ENCODE data around the gene CCDC158.
"Not testable (repeated sequence)": the region's sequence is repeated elsewhere in the genome, so short reads cannot be mapped to it uniquely, and the experiment has no call there.

CCDC158 gene

DNA sequence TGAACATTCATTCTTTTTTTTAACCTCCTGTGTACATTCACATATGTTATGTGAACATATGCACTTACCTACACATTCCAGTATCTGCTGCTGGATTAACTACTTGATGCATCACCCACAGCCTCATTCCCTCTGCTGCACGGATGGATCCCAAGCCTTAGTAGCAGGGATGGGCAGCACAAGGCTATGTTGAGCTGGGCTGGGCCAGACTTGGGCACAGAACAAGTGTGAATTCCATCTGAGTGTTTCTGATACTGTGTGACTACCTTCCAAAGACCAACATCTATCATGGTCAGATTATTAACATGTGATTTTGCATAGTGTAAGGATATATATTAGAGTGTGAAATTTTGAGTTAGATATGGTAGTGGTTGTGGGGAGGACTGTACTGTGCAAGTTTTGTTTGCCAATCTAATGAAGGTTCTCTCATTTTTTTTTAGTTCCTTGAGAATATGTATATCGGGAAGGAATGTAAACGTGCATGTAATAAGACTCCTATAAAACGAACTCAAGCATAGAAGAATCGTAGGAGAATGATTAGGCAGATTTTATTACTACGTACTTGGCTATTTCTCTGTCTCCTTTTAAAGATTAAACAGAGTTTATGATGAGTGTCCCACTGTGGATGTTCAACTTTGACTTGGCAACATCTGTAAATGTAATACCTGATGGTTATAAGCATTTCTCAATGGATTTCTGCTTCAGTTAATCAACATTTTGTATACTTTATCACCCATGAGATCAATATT, 137.8 kb downstream of the CCDC158 start:
- no peak for DNase-seq (ENCODE audit: low read depth)
- TF ChIP-seq, protein P1, sequence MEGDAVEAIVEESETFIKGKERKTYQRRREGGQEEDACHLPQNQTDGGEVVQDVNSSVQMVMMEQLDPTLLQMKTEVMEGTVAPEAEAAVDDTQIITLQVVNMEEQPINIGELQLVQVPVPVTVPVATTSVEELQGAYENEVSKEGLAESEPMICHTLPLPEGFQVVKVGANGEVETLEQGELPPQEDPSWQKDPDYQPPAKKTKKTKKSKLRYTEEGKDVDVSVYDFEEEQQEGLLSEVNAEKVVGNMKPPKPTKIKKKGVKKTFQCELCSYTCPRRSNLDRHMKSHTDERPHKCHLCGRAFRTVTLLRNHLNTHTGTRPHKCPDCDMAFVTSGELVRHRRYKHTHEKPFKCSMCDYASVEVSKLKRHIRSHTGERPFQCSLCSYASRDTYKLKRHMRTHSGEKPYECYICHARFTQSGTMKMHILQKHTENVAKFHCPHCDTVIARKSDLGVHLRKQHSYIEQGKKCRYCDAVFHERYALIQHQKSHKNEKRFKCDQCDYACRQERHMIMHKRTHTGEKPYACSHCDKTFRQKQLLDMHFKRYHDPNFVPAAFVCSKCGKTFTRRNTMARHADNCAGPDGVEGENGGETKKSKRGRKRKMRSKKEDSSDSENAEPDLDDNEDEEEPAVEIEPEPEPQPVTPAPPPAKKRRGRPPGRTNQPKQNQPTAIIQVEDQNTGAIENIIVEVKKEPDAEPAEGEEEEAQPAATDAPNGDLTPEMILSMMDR (conservative IDR thresholded peaks at IDR 0.05; ENCODE audit: low read length), result no peak
- no peak overlapping the region for H3K4me3 ChIP-seq (ENCODE audit: low read length)

DNA sequence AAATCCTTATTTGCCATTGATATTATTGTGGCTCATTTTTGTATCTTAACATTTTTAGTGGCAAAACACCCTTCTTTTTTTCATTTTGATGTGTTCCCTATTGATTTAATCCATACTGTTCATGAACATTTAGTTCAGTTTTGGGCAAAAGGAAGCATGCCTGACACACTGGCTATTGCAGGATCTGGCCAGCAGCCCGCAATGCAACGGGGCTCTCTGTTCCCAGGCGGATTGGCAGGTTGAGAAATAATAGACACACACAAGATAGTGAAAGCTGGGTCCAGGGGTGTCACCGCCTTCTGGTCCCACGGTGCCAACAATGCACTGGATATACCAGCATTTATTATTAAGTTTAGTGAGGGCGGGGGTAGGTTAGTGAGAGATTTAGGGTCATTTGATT, 139.3 kb downstream of the CCDC158 start:
- DNase-seq (ENCODE audit: low read depth); H3K4me3 ChIP-seq (ENCODE audit: low read length): not testable (repeated sequence)

DNA sequence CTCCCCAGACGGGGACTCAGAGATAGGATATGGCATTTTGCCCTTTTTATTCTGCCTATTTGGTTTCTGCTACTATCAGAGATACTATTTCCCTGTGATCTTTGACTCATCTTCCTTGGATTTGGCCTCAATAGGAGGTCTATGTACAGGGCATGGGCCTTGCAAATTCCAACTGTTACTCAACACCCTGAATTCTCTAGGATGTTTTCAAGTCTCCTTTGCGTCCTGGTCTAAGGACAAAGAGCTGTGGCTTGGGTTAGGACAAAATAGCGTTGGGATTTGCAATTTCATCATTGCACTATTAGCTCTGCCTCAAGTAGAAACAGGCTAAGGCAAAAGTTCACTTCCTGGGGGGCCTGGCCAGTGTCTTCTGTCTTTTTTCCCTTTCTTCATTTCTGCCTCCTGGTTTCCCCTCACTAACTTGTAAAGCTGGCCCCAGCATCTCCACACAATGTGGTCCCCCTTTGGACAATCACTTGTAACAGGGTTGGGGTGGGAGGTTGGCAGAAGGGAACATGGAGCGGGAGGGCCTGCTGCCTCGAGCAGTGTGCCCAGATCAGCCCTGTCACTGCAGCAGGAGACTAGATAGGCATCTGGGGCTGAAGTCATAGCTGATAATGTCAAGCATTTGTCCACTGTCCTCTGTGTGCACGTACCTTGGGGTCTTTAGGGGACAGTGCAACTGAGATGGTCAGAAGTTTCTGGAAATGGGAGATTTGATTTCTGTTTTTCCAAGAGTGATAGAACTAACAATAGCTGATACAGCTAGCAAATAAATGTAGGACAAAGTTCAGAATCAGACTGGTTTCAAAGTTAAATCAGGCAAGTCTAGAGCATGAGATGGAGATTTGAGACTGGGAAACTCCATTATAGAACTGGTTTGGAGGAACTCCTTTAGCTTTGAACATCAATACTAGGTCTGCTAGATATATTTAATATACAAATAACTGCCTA, 140.2 kb downstream of the CCDC158 start:
- DNase-seq (ENCODE audit: low read depth), result no peak
- H3K4me3 ChIP-seq (ENCODE audit: low read length), result no peak overlapping the region
- TF ChIP-seq, protein P1 (conservative IDR thresholded peaks at IDR 0.05; ENCODE audit: low read length), result no peak

DNA sequence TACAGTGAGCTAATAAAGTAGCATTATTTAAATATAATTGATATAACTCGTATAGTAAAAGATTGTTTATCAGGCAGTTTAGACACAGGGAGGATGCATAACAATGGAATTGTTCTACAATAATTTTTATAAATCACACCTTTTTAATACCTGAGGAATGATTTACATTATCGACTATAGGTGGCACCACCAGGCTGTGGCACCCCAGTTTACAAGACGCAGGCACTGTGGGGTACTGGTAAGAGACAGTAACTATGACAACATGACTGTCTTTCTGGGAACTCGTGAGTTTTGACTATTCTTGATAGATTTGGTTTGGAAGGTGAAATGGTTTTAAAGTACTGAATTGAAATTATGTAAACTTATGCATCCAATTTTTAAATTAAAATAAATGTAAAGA, 141.5 kb downstream of the CCDC158 start:
- H3K4me3 ChIP-seq (ENCODE audit: low read length), result no peak overlapping the region
- TF ChIP-seq, protein P1 (conservative IDR thresholded peaks at IDR 0.05; ENCODE audit: low read length), result no peak
- no peak for DNase-seq (ENCODE audit: low read depth)

DNA sequence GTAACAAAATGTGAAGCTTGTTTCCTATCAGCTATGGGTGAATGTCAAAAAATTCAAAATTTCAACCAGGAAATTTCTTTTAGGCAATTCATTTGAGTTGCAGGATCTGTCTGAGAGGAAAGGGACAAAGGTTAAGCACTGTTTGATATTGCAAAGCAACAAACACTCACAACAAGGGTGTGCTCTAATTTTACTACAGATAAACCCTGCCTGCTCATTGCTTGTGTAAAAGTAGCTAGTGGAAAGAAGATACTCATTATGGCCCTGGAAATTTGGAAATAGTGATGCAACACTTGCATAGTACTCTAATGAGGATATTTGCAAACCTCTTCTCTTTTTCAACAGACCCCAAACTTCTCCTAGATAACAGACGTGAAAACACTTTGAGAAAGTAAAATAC, 142.4 kb downstream of the CCDC158 start:
- DNase-seq (ENCODE audit: low read depth), result no peak
- TF ChIP-seq, protein P1 (conservative IDR thresholded peaks at IDR 0.05; ENCODE audit: low read length), result no peak
- no peak overlapping the region for H3K4me3 ChIP-seq (ENCODE audit: low read length)

DNA sequence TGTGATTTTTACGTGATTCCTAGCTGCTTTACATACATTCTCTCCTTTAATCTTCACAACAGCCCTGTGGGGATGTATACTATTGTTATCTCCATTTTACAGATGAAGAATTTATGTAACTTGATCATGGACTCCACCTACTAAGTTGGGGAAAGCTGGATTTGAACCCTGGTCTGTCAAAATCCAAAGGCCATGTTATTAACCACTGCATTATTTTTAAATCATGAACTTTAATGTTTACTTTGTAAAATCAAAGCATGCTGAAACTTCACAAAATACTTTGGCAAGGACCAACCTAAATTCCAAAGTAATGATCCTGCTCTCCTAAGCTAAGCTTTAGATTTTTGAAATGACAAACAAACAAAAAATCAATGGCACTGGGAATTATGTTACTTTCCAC, 143.3 kb downstream of the CCDC158 start:
- no peak for DNase-seq (ENCODE audit: low read depth)
- TF ChIP-seq, protein P1 (conservative IDR thresholded peaks at IDR 0.05; ENCODE audit: low read length), result no peak
- H3K4me3 ChIP-seq (ENCODE audit: low read length), result no peak overlapping the region

DNA sequence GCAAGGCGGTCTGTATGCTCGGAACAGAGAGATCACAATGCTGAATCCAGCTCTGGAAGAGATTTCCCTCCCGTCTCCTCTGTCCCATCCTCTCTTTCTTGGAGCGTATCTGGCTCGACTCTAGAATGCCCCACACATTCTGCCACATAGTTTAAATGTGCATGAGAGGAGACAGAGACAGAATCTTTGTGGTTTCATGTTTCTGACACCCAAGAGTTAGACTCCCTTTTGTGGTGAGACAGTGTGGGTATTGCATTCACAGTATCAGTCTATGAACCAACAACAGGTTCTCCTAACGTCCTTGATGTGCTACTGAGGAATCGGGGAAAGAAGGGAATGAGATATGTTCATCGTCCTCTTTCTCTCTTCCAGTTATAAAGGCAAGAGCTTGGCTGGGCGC, 144.1 kb downstream of the CCDC158 start:
- H3K4me3 ChIP-seq (ENCODE audit: low read length), result no peak overlapping the region
- no peak for DNase-seq (ENCODE audit: low read depth)
- TF ChIP-seq, protein P1 (conservative IDR thresholded peaks at IDR 0.05; ENCODE audit: low read length), result no peak

Measured in AG10803 (cell line).